NCI-H82 treated with DMSO at 0.1 percent for 48 hours (cell line): ENCODE results near the gene APP.

ENCODE experiments used
- DNase-seq: peaks from one replicate; lab custom pipeline; 2025; ENCODE audit not compliant: unreplicated experiment; lab: John Stamatoyannopoulos, UW

The APP gene

GRCh38 chr21:26070121-26070520, 100.4 kb downstream of the APP start:
- DNase-seq: no peak

- DNase-seq: no peak
Measured at GRCh38 chr21:26068776-26069175, 101.8 kb downstream of the APP start.

DNA sequence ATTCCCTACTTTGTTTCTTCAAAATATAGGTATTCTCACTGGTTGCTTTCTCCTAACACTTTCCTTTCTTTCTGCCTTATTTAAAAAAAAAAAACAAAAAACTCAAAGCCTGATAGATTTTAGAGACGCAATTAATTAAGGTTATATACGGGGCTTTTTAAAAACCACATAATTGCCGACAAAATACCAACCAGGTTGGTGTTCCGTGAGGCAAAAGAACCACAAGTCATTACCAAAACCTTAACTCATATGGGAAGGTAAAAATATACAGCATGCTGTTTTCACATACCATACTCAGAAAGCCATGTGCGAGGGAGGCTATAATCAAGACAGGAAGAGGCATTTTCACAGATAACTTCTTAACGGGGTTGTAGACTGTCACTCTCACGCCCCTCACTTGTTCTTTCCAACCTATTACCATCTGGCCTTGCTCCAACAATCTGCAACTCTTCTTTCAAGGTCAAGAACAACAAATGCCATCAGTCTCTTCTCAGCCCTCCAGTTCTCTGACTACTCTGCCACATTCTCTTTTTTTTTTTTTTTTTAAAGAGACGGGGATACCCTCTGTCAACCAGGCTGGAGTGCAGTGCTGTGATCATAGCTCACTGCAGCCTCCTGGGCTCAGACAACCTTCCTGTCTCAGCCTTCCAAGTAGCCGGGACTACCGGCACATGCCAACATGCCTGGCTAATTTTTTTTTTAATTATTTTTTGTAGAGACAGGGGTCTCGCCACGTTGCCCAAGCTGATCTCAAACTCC, 102.6 kb downstream of the APP start:
- DNase-seq: no peak

DNA sequence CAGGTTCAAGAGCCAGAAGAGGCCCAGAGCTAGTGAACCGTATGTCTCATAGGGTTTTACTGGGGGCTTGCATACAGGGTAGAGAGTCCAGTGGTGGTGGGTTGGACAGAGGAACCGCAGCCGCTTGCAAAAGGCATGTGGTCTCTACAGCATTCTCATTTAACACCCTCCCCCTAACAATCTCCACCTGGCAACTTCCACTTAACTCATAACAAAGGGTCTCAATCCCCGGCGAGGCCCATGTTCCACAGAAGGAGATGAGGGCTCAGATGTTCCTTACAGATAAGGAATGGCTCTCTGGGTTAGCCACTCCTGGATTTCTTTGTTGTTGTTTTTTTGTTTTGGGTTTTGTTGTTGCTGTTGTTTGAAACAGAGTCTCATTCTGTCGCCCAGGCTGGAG, 106.1 kb downstream of the APP start:
- DNase-seq: no peak

- peak; percentile 70 for DNase-seq
Measured at GRCh38 chr21:26061437-26061836, 109.1 kb downstream of the APP start.

DNA sequence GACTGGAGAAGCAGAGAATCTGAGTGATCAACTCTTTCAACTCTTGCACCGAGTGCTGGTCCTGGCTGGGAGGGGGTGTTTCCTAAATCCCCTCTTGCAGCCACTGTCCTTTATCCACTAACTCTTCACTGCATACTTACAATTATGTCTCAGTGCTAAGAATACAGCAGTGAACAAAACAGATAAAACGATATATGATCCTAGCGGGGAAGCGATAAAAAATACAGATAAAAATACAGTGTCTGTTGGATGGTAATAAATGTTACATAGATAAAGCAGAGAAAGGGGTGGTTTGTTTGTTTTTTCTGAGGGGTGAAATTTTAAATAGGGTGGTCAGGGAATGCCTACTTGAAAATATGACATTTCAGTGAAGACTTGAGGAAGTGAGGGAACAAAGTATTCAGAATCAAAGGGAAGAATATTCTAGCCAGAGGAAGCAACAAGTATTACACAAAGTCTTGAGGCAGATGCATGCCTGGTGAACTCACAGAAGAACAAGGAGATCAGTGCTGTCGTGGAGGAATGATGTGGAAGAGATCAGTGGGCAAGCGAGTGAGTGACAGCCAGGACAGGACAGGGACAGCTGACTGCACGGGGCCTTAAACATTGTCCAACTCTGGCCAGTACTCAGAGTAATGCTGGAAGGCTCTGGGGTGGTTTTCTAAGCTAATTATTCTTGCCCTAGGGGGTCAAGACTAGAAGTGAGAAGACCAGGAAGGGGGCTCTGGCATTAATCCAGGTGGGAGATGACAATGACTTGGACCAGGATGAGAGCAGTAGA, 110.0 kb downstream of the APP start:
- no peak for DNase-seq

DNA sequence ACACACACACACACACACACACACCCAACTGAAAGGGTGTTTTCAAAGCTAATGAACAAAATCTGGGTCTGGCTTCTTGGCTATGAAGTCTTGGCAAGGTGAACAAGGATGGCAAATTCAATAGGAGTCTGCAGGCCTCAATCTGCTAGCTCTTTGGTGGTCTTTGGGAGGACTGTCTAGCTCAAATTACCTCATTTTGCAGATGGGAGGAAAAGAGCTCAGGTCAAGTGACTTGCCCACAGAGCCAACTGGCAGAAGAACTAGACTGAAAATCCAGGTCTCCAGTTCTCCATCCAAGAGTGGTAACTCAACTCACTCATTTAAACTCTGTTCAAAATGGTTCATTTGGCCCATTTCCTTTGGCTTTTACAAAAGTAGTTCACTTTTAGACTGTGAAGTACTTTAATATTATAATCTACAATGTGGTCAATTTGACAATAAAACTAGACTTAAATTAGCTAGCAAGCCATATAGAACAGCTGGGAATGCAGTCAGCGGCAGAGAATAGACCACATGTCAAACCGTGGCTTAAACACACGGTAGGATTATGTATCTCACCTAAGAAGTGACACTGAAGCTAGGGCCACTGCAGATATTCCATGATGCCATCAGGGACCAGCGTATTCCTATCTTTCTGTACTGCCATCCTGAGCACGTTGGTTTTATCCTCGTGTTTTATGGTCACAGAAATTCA, 112.9 kb downstream of the APP start:
- DNase-seq: no peak

DNA sequence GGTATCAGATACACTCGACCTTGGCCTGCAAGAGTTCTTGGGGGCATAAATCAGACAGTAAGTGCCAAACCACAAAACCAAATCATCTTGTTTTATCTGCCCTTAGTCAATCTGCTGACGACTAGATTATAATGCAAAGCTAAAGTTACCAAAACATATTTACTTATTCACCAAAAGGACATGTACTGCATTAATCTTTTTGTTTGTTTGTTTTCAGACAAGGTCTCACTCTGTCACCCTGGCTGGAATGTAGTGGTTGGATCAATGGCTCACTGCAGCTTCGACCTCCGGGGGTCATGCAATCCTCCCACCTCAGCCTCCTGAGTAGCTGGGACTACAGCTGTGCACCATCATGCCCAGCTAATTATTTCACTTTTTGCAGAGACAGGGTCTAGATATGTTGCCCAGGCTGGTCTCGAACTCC, 114.7 kb downstream of the APP start:
- no peak for DNase-seq

DNA sequence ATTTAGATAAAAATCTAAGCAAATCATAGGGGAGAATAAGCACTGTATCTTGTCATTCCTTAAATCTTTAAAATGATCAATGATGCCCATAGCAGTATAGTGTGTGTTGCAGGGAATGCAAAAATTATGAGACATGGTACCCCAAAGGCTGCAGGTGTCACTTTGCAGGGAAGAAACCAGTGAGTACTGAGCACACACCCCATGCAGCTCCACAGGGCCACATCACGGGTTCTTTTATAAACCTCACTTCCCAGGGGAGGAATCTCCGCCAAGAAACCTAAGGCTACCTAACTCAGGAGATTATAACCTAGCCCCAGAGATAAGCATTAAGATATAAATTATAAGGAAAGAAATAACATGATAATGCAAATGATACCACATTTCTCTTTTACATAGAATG, 115.6 kb downstream of the APP start:
- DNase-seq: no peak

DNA sequence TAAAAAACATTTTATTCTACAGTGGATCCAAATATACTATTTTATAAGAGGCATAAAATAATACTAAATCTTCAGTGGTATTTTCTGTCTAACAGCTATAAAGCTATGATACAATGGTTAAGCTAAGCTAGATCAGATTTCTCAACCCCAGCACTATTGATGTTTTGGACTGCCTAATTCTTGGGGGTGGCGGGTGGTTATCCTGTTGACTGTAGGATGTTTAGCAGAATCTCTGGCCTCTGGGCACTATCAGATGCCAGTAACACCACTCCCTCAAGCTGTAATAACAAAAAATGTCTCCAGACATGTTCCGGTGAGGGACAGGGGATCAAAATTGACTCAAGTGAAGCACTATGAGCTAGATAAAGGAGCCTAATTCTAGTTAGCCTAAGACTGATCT, 118.5 kb downstream of the APP start:
- no peak for DNase-seq

DNA sequence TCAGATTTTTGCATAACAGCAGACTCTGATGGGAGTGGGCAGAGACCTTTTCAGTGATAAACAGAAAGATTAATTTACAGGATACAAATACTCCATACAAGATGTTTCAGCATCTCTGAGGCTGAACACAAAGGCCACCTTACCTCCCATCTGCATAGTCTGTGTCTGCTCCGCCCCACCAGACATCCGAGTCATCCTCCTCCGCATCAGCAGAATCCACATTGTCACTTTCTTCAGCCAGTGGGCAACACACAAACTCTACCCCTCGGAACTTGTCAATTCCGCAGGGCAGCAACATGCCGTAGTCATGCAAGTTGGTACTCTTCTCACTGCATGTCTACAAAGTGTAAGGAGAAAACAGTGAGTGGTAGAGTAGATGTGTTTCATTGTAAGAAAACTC, 119.7 kb downstream of the APP start:
- no peak for DNase-seq

GRCh38 chr21:26049803-26050202, 120.8 kb downstream of the APP start:
- no peak for DNase-seq

- no peak for DNase-seq
Measured at GRCh38 chr21:26047279-26047967, 123.1 kb downstream of the APP start.

DNA sequence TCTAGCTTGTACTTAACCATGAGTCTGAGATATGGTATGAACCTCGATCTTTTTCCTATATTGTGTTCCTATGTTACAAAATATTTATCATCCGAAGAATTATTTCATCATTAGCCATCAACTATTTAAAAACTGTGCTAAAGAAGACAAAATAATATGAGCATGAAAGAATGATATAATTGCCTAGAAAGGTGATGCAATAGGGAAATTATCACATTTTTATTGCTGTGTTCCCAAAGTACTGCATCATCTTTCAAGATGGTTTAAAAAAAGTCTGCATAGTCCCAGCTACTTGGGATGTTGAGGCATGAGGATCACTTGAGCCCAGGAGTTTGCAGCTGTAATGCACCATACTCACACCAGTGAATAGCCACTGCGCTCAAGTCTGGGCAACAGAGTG, 126.7 kb downstream of the APP start:
- no peak for DNase-seq

DNA sequence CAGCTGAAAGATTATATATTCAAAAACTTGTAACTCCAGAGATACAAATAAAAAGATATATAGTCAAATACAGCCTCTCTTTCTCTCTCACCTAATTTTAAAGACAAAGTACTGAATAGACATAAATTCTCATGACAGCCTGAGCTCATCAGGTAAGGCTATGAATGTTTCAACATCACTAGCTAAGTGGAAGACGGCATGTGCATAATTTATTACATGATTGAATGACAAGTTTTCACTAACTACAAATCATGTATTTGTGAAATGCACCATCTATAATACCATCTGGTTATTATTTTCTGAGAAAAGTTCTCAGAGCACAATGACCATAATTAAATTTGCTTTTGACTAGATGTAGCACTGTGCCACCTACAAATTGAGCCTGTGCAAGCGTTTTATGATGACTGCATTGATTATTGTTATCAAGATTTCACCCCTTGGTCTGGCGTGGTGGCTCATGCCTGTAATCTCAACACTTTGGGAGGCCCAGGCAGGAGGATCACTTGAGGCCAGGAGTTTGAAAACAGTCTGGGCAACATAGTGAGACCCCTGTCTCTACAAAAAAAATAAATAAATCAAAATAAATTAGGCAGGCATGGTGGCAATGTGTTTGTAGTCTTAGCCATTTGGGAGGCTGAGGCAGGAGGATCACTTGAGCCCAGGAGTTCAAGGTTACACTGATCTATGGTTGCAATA, 128.2 kb downstream of the APP start:
- no peak for DNase-seq

- DNase-seq: no peak
Measured at GRCh38 chr21:26041431-26042180, 129.0 kb downstream of the APP start.

GRCh38 chr21:26036916-26037315, 133.7 kb downstream of the APP start:
- no peak for DNase-seq

- no peak for DNase-seq
Measured at GRCh38 chr21:26032263-26032662, 138.3 kb downstream of the APP start.

GRCh38 chr21:26028183-26028582, 142.4 kb downstream of the APP start:
- no peak for DNase-seq

DNA sequence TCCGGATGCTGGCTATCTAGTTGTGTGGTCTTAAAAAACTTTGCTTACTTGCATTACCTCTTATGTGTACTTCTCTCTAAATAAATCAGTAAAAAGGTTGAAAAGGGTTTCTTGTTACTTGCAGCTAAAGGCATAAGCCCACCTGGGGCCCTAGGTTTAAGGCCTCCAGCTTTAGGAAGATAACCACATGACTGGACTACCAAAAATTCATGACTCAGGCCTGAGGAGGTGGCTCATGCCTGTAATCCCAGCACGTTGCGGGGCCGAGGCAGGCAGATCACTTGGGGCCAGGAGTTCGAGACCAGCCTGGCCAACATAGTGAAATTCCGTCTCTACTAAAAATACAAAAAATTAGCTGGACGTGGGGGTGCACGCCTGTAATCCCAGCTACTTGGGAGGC, 142.9 kb downstream of the APP start:
- DNase-seq: no peak
